GM19372 (cell line): Measurements from ENCODE around the gene TBC1D23.
"Not testable (repeated sequence)": the region's sequence is repeated elsewhere in the genome, so short reads cannot be mapped to it uniquely, and the experiment has no call there.

ENCODE experiments used
- ATAC-seq: cut with Tn5 transposase; IDR thresholded peaks from one replicate; pipeline ENCODE4 v1.9.1; 2021; ENCODE audit warnings: mild to moderate bottlenecking, low read depth, moderate library complexity; ENCODE audit not compliant: unreplicated experiment

Gene TBC1D23

DNA sequence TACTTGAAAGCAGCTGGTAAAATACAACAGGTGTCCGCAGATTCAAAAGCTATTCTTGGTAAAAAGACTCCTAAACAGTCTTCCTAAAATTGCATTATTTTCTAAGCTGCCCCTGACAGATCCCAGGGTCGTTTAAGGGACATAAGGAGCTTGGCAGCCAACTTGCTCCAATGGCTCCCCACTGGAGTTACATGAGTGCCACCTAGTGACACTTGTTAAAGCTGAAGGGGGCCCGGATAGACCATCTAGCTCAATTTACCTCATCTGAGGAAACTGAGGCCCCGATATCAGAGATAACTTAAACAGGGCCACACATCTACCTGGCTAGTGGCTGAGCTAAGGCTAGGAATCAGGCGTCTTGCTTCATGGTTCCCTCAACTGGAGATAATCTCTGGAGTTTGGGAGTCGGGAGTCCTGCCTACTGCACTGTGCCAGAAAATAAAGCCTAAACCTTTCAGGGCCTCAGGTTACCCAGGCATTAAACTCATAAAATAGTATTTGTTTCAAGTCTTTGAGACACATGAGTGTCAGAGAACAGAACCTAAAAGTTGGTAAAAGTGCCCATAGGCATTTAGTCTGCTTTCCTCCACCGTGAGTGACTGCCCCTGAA lies 6.5 kb upstream of the TBC1D23 start:
- ATAC-seq, result peak; percentile 81

DNA sequence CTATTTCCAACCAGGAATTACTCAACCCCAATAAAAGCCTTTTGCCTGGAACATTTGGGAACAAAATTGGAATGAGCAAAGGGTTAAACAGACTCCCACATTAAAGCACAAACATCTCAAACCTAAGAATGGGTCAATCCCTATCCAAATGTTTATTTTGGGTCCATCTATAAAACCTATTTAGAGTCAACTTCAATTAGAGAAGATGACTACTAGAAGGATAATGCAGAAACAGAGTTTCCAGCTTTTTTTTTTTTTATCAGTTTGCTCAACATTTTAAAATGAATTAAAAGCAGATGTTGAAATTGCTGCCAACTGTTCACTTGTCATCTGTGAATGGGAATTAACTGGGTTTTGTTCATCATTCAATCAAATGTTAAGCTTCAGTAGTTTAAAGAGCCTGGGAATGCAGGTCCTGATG lies 4.1 kb upstream of the TBC1D23 start:
- ATAC-seq, result no peak

DNA sequence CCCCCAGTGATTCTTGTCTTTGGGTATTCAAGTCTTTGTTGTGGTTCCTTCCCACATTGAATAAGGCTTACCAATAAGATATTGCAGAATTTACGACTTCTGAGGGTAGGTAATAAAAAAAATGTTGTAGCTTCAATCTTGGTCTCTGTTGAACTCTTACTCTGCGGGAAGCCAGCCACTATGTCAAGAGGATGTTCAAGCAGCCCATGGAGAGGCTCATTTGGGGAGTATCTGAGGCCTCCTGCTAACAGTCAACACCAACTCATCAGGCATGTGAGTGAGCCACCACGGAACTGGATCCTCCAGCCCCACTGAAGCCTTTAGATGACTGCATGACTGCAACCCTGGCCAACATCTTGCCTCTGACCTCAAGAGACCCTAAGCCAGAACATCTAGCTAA lies 3.2 kb upstream of the TBC1D23 start:
- ATAC-seq, result no peak

DNA sequence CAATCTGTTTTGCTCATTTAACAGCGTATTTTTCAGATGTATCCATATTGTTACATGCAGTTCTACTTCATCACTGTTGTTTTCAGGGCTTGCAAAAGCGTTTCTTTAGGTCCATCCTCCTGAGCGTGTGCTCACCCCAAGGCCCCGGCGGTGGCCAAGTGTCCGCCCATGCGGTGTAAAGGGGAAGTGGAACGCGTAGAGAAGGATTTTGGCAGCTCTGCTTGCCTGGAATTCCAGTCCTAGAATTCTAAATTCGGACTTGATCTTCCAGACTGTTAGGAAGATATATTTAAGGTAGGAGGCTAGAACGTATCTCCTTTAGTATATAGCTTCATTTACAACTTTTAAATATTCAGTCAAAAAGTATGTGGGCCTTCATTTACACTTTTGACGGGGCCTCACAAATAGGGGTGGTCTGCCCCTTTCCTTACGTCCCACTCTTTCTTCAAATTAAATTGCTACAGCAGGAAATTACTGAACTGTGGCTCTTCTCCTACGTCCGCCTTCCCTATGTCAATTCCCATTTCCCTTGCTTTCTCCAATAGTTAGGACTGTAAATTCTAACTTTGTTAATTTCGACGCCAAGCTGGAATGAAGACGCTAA lies 609 bp upstream of the TBC1D23 start:
- ATAC-seq, result no peak

DNA sequence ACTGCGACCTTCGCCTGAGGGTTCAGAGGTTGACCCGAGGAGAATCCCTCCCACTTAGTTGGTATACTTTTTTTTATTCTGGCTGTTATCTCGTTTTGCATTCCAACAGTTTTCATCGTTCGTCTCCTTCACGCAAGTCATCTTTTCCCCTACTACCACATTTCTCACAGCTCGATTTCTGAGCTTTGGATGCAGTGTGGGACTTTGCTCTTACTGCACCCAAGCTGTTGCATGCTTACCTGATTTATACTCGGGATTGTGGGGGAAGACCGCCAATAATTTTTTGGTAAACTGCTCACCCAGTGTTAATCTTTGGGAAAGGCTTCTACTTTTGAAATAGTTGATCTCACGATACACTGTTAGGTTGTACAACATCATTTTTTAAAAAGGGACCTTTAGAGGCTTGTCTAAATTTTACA lies 702 bp downstream of the TBC1D23 start:
- ATAC-seq, result no peak

DNA sequence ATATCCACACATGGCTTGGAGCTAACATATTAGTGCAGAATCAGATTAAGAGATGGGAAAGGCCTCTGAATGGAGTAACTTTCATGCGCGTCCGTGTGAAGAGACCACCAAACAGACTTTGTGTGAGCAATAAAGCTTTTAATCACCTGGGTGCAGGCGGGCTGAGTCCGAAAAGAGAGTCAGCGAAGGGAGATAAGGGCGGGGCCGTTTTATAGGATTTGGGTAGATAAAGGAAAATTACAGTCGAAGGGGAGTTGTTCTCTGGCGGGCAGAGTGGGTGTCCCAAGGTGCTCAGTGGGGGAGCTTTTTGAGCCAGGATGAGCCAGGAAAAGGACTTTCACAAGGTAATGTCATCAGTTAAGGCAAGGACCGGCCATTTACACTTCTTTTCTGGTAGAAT lies 2.1 kb downstream of the TBC1D23 start:
- not testable (repeated sequence) for ATAC-seq

DNA sequence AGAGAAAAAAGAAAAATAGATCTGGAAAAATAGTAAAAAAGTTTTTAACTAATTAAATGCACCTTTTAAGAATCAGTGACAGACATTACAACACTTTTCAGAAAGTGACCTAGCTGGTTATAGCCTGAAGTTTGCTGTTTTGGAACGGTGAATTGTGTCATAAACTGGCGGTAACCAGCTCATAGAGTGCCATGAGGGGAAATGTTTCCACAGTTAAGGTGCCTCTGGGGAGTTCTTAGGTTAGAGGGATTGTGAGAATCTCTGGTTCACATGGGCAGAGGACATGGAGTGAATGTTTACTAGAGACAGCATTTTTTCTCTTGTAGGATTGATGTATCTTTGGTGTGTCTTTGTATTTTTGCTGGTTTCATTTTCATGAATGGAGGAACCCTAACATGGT lies 2.8 kb downstream of the TBC1D23 start:
- no peak for ATAC-seq

DNA sequence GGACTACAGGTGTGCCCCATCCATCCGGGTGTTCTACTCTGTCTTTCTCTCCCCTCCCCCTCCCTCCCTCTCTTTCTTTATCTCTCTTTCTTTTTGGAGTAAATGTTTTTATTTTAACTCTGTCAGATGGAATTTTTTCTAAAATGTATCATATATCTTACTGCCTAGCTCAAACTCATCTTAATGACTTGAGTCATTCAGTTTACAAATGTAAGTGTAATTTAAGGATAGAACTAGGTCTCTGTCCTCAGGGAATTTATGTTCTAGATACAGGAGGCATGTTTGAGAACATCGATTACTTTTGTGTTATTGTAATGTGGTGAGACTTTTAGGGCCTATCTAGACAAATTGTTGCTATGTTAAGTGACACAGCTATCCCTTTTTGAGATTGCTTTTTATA lies 3.5 kb downstream of the TBC1D23 start:
- ATAC-seq, result no peak

DNA sequence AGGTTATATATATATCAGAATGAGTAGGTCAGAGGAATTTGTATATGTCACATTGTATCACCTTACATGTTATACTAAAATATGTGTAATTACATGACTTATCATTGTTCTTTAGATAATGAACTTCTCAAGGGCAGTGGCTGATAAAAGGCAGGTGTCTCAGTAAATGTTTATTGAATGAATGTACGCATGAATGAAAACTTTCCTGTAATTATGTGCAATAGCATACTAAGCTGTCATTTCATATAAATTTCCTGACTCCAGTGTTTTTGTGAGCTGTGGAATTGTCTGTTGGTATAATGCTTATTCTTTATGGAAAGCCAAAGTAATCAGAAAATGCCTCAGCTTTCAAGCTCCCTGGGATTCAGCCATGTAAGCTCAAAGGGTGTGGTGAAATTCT lies 4.2 kb downstream of the TBC1D23 start:
- ATAC-seq, result no peak

DNA sequence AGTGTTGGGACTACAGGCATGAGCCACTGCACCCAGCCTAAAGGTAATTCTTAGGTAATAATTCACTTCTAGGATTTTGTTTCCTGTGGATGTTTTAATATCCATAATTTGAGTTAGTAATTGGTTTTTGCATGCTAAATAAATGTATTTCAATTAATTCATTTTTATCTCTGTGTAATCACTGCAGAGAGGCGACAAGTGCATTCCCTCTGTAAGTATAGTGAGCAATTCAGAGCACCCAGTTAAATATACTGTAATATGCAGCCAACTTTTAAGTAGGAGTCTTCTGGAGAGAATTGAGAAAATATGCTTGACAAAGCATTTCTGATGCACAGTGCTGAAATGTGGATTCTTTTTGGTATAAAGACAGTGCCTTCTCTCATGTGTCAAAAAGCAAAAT lies 5.7 kb downstream of the TBC1D23 start:
- ATAC-seq, result no peak

DNA sequence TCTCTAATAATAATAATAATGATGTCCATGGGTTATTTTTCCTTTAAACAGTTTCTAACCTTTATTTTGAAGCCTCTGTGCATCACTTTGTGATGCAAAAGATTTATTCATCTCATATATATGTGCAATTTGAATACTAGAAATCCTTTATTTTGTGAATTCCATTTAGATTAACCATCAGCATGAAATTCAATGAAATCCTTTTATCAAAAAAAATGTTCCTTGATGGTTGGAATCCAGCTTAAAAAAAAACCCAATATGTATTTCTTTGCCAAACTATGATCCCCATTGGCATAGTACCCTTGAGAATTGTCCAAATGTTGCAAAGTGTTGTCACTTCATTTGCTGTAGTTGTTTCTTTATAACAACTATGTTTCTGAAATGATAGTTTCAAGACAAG lies 7.4 kb downstream of the TBC1D23 start:
- no peak for ATAC-seq

DNA sequence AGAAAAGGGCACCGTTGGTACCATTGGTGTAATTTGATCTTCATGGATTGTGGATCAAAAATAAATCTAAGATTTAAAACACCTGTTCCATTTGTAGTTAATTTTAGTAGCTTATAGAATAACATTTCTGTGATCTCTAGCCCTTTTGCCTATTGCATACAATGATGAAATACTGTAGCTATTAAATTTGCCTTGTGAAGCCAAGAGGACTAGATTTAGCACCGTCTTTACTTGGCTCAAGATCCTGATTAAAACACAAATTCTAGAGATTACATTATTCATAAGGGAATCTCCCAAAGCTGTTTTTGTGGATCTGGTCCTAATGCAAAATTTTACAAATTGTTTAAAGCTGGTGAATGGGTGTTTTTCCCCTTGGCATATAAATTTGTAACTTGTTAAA lies 8.2 kb downstream of the TBC1D23 start:
- ATAC-seq, result no peak

DNA sequence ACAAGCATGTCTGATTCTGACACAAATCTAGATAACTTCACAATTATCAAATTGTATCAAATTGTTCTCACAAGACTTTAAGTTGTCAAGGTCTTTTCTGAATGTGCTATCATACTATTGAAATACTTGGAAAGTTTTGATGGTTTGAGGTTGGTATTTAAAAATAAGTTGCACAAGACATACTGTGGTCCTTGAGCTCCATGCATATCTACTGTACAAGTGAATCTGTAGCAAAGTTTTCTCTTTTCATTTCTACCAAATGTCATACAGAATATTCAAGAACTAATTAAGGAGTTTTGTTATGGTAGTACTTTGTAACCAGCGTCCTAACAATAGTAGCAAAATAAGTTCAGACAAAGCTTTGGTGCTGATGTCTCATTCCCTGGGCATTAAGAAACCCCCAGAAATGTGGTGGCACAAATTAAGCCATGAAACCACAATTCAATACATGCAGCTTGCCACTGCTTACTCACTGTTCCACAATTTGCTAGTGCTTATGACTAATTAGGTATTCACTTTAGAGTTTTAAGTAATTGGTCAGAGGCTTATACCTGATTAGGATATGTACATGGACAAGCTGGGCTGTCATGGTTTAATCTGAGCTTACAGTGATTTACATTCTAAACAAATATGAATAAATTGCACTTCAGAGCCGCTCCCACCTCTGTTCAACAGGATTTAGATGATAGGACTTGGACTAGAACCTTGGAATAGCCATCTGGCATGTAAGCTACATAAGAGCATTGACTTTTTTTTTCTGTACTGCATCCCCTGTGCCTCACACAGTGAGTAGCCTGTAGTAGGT lies 8.8 kb downstream of the TBC1D23 start:
- no peak for ATAC-seq

DNA sequence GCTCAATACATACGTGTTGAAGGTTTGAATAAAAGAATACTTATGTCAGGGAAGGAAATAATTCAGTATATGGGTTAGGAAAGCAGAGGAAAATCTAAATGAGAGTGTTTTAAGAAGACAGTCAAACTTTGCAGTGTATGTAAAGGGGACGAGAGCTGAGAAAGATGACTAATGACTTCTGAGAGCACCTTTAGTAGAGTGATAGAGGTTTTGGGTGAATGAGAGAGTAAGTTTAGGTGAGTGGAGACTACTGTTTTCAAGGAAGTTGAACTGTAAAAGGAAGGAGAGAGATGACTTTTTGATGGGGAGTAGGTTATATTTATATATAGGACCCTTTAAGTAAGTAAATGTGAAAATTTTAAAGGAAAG lies 9.4 kb downstream of the TBC1D23 start:
- ATAC-seq, result no peak

DNA sequence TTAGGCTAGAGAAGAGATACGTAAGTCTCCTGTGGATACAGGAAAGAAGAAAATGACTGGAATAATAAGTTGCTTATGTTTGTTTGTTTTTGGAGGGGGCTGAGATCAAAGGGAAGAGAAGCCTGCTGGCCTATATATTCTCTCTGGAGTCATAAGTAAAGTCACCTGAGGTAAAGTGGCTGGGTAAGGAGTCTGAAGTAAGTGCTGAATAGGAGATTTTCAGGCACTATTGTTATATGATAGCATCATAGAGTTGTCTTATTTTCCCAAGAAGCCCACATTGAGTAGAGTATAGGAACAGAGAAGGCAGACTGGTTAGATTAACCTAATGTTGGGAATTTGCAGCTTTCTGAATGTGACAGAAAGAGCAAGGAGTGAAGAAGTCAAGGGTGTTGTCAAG lies 10.7 kb downstream of the TBC1D23 start:
- no peak for ATAC-seq

DNA sequence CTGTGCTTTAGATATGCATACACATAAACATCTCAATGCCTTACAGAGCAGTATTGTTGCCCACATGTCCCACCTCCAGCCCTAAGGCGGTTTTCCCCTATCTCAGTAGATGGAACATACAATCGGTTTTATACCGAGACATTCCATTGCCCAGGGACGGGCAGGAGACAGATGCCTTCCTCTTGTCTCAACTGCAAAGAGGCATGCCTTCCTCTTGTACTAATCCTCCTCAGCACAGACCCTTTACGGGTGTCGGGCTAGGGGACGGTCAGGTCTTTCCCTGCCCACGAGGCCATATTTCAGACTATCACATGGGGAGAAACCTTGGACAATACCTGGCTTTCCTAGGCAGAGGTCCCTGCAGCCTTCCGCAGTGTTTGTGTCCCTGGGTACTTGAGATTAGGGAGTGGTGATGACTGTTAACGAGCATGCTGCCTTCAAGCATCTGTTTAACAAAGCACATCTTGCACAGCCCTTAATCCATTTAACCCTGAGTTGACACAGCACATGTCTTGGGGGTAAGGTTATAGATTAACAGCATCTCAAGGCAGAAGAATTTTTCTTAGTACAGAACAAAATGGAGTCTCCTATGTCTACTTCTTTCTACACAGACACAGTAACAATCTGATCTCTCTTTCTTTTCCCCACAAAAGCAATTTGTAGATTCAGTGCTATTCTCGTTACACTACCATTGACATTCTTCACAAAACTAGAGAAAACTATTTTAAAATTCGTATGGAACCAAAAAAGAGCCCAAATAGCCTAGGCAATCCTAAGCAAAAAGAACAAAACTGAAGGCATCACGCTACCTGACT lies 12.2 kb downstream of the TBC1D23 start:
- ATAC-seq, result not testable (repeated sequence)

DNA sequence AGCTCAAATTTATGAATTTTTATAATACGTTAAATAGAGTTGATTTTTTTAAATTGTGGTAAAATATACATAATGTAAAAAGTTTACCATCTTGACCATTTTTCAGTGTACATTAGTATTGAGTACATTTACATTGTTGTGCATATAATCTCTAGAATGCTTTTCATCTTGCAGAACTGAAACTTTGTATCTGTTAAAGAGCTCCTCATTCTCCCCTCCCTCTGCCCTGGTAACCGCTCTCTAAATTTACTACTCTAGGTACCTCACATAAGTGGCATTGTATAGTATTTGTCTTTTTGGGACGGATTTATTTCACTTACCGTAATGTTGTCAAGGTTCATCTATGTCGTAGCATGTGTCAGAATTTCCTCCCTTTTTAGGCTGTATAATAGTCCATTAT lies 13.6 kb downstream of the TBC1D23 start:
- ATAC-seq, result no peak

DNA sequence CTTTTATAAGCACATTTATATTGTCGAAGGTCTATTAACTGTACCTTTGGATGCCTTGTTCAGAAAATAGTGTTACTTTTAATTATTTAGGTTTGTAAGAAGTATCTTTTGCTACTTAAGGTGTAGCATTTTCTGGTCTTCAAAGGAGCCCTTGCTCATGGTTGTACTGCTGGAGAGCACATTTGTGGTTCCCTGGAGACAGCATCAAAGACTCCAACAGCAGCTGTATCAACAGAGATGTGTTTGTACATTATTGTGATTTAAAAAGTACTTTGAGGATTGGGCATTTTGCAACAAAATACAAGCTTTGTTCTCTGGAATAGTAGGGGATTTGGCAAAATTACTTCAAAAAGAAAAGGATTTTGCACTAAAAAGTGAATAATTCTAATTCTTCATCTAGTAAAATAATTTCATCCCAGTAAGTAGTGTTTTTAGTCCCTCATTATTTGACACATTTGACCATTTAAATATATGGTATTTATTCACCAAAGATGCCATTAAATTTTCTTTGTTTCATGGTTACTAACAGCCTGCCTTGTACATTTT lies 16.5 kb downstream of the TBC1D23 start:
- no peak for ATAC-seq

DNA sequence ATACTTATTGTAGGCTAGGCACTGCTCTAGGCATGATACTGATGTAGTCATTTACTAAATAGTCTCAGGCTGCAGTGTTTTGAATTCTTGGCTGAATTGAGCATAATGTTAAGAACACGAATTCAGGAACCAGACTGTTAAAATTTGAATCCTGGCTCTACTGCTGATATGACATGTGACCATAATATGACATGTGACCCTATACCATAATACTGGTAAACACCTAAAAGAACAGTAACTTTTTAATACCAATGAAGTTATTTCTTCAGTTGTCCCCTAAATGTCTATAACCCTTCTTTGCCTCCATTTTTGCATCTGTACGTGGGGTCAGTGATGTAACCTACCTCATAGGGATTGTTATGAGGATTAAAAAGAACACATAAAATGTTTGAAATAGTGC lies 18.1 kb downstream of the TBC1D23 start:
- ATAC-seq, result no peak

DNA sequence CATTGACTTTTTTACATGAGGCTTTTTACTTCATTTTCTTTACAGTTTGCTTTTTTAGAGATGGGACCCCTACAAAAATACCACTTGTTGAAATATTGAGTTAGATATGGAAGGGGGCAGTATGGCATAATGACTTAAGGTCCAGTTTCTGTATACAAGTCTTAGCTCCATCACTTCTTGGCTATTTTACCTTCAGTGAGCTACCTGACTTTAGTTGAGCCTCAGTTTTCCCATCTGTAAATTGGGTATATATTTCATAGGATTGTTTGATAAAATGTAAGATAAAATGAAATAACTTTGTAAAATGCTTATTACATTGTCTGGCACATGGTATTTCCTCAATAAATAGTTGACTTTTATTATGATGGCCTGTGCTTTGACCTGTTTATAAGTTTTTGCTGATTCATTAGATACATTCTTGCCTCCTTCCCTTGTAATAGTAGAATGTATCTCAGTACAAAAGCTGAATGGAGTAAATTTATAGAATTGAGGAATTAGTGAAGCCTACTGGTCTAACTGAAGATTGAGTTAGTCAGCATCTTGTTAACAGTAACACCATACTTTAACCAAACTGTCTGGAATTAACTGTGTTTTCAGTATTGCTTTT lies 27.6 kb downstream of the TBC1D23 start:
- no peak for ATAC-seq
